HUES48 (cell line): Measurements from ENCODE around the gene ZNF334.

Experiments
- H3K27ac ChIP-seq: one replicate; pipeline ENCODE4 v1.7.0; 2013; ENCODE audit warnings: low read depth, low read length, inconsistent platforms
- H3K27me3 ChIP-seq: 2 replicates; pipeline ENCODE4 v1.6.1; 2013; ENCODE audit warnings: mild to moderate bottlenecking, low read length; ENCODE audit not compliant: control insufficient read depth, insufficient read depth
- H3K36me3 ChIP-seq: 2 replicates; pipeline ENCODE4 v1.6.1; 2013; ENCODE audit warnings: low read length; ENCODE audit not compliant: control insufficient read depth, insufficient read depth
- H3K4me1 ChIP-seq: 2 replicates; pipeline ENCODE4 v1.6.1; 2013; ENCODE audit warnings: mild to moderate bottlenecking, low read length; ENCODE audit not compliant: control insufficient read depth, insufficient read depth
- H3K4me3 ChIP-seq: 2 replicates; pipeline ENCODE4 v1.5.1; 2013; ENCODE audit warnings: mild to moderate bottlenecking, low read depth, low read length
- H3K9ac ChIP-seq: 2 replicates; pipeline ENCODE4 v1.6.1; 2013; ENCODE audit warnings: mild to moderate bottlenecking, low read depth, low read length, moderate library complexity
- H3K9me3 ChIP-seq: 2 replicates; pipeline ENCODE4 v1.6.1; 2013; ENCODE audit warnings: low read length; ENCODE audit not compliant: control insufficient read depth, insufficient read depth

Gene ZNF334

GRCh38 chr20:46483879-46484278 is 29.5 kb downstream of the ZNF334 start:
- Histone ChIP-seq H3K27ac (no peak overlapping the region), H3K9me3 (no peaks in the 10 kb centered on the region), H3K4me3 (no peak overlapping the region), H3K27me3 (no peaks in the 10 kb centered on the region), H3K4me1 (peaks cover 23% of the 10 kb centered on the region), H3K36me3 (no peaks in the 10 kb centered on the region), H3K9ac (no peak overlapping the region)

DNA sequence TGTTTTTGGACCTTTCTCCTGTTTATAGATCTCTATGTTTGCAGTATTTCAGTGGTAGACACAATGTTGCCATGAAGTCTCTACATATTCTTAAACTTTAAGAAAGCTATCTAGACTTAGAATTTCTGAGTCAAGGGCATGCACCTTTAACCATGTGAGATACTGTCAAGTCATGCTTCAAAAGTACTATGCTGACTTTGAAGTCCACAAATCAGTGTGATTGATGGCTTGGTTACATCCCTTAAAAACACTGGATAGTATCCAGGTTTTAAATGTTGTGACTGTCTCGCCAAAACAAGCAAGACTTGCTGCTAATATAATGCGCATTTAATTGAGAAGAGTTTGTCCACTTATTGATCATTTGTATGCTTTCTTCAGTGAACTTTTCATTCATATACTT is 30.5 kb downstream of the ZNF334 start:
- Histone ChIP-seq H3K9ac (no peak overlapping the region), H3K4me1 (peaks cover 28% of the 10 kb centered on the region), H3K36me3 (no peaks in the 10 kb centered on the region), H3K9me3 (no peaks in the 10 kb centered on the region), H3K27ac (no peak overlapping the region), H3K4me3 (no peak overlapping the region), H3K27me3 (no peaks in the 10 kb centered on the region)

DNA sequence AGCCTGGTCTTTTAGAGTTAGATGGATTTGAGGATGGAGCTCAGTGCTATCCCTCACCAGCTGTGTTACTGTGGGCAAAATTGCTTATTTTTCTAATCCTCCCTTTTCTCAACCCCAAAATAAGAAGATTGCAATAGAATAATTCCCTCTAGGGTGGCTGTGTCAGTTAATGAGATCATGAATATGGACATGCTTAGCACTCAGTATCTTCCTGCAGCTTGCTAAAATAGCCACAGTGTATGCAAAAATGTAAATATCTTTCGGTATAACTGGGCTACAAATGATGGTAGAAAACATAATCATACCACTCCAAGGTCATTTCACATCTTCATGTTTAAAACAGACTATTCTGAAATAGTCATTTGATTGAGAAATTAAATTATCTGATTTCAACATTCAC is 35.7 kb downstream of the ZNF334 start:
- no peak overlapping the region for H3K9ac ChIP-seq
- H3K27me3 ChIP-seq = no peaks in the 10 kb centered on the region
- no peaks in the 10 kb centered on the region for H3K36me3 ChIP-seq
- H3K27ac ChIP-seq = no peak overlapping the region
- peaks cover 17% of the 10 kb centered on the region for H3K4me1 ChIP-seq
- H3K4me3 ChIP-seq = no peak overlapping the region
- no peaks in the 10 kb centered on the region for H3K9me3 ChIP-seq

GRCh38 chr20:46477225-46477624 is 36.1 kb downstream of the ZNF334 start:
- H3K36me3 ChIP-seq = no peaks in the 10 kb centered on the region
- no peaks in the 10 kb centered on the region for H3K27me3 ChIP-seq
- H3K4me3 ChIP-seq = no peak overlapping the region
- no peak overlapping the region for H3K9ac ChIP-seq
- no peaks in the 10 kb centered on the region for H3K9me3 ChIP-seq
- peaks cover 17% of the 10 kb centered on the region for H3K4me1 ChIP-seq
- no peak overlapping the region for H3K27ac ChIP-seq

DNA sequence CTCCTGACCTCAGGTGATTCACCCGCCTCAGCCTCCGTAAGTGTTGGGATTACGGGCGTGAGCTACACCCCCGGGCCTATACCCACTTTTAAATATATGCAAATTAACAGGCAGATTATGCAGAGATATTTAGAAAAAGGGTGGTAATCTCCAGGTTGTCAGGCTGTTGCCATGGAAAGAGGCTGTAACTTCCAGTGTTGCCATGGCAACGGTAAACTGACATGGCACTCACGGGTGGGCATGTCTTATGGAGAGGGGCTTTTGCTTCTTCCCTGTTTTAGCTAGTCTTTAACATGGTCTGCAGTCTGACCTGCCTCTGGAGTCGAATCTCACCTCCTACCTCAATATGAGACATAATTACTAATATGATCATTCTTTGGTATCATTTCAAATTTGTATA is 44.9 kb downstream of the ZNF334 start:
- H3K9ac ChIP-seq = no peak overlapping the region
- no peak overlapping the region for H3K27ac ChIP-seq
- H3K4me1 ChIP-seq = no peaks in the 10 kb centered on the region
- H3K4me3 ChIP-seq = no peak overlapping the region
- no peaks in the 10 kb centered on the region for H3K36me3 ChIP-seq
- no peaks in the 10 kb centered on the region; the same call in 1 of the 2 replicates for H3K9me3 ChIP-seq
- H3K27me3 ChIP-seq = no peaks in the 10 kb centered on the region

GRCh38 chr20:46464451-46464850 is 48.9 kb downstream of the ZNF334 start:
- no peaks in the 10 kb centered on the region for H3K4me1 ChIP-seq
- no peak overlapping the region for H3K27ac ChIP-seq
- no peaks in the 10 kb centered on the region for H3K9me3 ChIP-seq
- H3K36me3 ChIP-seq = no peaks in the 10 kb centered on the region
- no peak overlapping the region for H3K4me3 ChIP-seq
- H3K9ac ChIP-seq = no peak overlapping the region
- no peaks in the 10 kb centered on the region for H3K27me3 ChIP-seq

GRCh38 chr20:46463852-46464251 is 49.5 kb downstream of the ZNF334 start:
- no peak overlapping the region for H3K4me3 ChIP-seq
- H3K9ac ChIP-seq = no peak overlapping the region
- H3K27me3 ChIP-seq = no peaks in the 10 kb centered on the region
- no peaks in the 10 kb centered on the region for H3K4me1 ChIP-seq
- H3K36me3 ChIP-seq = no peaks in the 10 kb centered on the region
- H3K27ac ChIP-seq = no peak overlapping the region
- no peaks in the 10 kb centered on the region for H3K9me3 ChIP-seq

DNA sequence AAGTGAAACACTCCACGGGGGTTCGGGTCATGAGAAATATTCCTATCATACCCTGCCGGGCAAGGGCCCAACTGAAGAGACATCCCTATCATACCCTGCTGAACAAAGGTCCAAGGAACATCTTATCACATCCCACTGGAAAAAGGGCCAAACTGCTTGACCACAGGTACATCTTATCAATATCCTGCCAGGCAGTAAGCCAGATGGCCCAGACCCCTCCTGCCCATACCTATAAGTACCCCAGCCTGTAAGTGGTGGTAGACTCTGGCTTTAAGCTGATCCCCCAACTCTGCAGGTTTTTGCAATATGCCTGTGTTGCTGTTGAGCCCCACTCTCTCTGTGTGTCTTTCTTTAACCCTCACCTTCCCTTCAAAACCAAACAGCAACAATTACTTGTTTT is 51.6 kb downstream of the ZNF334 start:
- Histone ChIP-seq H3K9ac (no peak overlapping the region), H3K36me3 (peaks cover 8% of the 10 kb centered on the region), H3K4me3 (no peak overlapping the region), H3K27me3 (no peaks in the 10 kb centered on the region), H3K9me3 (peaks cover 10% of the 10 kb centered on the region), H3K27ac (no peak overlapping the region), H3K4me1 (peaks cover 9% of the 10 kb centered on the region)

GRCh38 chr20:46458866-46459750 is 54.3 kb downstream of the ZNF334 start:
- Histone ChIP-seq H3K9ac (peak overlapping the region; percentile 67), H3K27me3 (no peaks in the 10 kb centered on the region), H3K27ac (peak overlapping the region; percentile 52), H3K4me1 (peaks cover 9% of the 10 kb centered on the region), H3K9me3 (peaks cover 29% of the 10 kb centered on the region), H3K4me3 (peak overlapping the region; percentile 67), H3K36me3 (peaks cover 17% of the 10 kb centered on the region)

GRCh38 chr20:46456255-46457028 is 56.9 kb downstream of the ZNF334 start:
- H3K4me1 ChIP-seq = peaks cover 9% of the 10 kb centered on the region
- no peak overlapping the region for H3K4me3 ChIP-seq
- H3K27me3 ChIP-seq = no peaks in the 10 kb centered on the region
- peaks cover 17% of the 10 kb centered on the region for H3K36me3 ChIP-seq
- no peak overlapping the region for H3K27ac ChIP-seq
- peaks cover 29% of the 10 kb centered on the region for H3K9me3 ChIP-seq
- H3K9ac ChIP-seq = no peak overlapping the region

DNA sequence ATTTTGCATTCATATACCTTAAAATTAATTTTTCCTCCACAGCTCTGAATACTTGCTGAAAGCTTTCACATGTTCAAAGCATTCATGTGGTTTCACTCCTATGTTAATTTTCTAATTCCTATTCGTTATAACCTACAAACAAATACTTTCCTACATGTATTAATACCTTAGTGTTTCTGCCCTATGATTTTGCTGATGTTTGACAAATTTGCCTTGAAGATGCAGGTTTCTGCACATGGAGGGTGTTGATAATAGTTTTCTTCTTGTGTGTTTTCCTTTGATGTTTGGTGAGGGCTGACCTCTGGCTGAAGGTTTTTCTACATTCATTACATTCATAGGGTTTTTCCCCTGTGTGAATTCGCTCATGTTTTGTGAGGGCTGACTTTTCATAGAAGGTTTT is 57.6 kb downstream of the ZNF334 start:
- peaks cover 17% of the 10 kb centered on the region for H3K36me3 ChIP-seq
- no peaks in the 10 kb centered on the region for H3K27me3 ChIP-seq
- H3K27ac ChIP-seq = no peak overlapping the region
- H3K4me3 ChIP-seq = no peak overlapping the region
- no peak overlapping the region for H3K9ac ChIP-seq
- peaks cover 29% of the 10 kb centered on the region for H3K9me3 ChIP-seq
- peaks cover 9% of the 10 kb centered on the region for H3K4me1 ChIP-seq
